ENCODE results near the gene SLC66A1.

SLC66A1 gene

DNA sequence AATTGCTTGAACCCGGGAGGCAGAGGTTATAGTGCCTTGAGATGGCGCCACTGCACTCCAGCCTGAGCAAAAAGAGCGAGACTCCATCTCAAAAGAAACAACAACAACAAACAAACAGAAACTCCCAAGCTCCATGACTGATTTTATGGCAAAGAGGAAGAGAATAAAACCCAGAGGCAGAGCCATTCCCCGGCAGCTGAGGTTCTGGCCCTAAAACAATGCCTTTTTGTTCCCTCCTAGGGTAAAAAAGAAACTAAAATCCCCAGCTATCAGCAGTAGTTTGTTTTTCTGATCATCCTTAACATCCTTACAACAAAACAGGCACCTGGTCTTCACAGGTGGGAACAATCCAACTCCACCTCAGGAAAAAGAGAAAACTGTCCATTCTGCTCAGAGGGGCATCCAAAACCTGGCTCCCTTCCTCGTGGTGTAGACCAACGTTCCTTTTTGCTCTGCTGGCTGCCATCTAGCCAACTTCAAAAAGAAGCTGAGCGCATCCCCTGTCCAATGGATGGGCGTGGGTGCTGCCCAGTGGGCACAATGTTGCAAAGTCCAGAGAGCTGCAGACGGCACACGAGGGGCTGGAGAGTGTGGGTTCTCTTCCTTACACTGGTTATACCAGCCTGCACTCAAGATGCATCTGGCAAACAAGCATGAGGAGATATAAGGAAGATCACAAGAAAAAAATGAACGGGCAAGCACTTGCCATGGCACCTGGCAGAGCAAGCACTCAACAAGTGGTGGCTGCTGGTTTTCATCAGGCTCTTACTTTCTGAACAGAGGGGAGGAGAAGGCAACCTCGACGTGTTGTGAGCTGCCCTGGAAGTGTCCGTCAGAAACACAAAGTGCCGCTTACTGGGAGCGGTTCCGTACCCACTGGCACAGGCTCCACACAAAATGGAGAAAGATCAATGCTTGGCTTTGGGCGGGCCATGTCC, 54.7 kb downstream of the SLC66A1 start:
- DNase-seq: no peak

DNA sequence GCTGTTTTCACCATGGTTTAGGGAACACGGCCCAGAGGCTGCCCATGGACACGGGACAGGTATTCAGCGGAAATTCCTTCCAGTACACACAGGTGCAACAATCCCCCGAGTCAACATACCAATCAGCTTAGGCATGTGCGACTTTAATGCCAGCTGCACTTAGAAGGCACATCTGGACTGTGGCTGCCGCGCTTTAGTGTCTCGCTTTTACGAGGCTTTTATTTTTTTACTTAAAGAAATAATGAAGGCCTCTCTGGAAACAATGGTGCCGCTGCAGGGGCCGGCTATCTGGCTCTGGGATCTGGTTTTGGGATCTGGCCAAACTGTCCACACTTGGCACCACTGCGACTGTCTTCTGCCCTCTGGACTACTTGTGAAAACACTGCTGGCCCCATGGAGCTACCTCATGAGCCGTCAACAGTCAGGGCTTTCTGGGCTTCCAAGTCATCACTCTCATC, 55.5 kb downstream of the SLC66A1 start:
- DNase-seq: no peak

DNA sequence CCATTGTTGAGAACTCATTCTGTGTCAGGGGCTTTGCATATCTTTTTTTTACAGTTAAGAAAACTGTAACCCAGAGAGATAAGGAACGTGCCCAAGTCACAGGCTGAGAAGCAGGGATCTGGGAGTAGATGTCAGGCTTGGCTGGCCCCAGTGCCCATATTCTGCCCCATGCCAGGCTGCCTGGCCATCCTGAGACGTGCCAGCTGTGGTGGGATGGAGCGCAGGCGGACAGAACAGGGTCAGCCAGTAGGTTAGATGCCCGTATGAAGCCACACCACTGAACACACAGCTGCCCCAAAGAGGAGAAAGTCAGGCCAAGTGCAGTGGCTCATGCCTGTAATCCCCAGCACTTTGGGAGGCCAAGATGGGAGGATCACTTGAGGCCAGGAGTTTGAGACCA, 55.9 kb downstream of the SLC66A1 start:
- no peak for DNase-seq

DNA sequence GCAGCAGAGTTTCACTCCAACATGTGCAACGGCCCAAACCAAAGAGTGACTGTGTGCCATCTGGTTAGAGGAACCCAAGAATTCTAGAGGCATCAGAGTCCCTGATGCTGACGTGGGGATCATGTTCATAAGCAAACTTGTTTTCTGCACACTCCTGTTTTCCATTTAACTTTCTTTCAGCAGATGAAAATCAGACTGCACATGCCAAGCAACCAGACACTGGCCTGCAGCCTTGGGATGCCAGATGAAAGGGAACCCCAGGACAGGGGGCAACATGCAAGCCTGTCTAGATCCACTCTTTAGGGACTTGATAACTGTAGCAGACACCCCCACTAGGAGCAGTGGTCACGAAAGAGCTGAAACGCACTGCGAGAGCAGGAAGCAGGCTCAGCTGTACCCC, 56.8 kb downstream of the SLC66A1 start:
- DNase-seq: no peak

DNA sequence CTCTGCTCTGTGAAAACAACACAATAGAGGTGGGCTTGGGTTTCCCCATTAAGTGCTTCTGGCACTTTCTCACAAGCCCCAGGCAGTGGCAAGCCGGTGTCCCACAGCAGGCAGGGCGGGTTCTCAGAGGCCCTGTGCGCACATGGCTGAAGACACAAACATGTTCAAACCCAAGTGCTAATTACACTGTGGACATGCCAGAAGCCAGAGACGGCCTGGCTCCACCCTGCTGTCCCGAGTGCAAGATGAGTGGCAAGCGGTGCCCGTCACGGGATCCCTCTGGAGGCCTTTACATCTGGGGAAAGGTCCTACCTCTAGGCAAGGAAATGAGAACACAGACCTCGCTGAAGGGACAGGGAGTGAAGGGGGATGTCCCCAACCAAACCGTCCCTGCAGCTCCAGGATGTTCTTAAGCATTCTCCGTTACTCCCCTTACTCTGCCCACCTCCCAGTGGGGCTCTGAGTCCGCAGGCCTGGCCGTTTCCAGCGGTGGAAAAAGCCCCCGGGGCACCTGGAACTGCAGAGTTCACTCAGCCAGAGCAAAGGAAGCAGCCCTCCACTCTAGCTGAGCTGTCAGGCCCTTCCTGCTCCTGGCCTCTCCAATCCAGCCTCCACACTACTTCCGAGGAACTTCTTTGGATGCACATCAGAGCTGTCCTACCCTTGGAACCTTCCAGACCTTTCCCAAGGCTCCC, 57.4 kb downstream of the SLC66A1 start:
- no peak for DNase-seq

DNA sequence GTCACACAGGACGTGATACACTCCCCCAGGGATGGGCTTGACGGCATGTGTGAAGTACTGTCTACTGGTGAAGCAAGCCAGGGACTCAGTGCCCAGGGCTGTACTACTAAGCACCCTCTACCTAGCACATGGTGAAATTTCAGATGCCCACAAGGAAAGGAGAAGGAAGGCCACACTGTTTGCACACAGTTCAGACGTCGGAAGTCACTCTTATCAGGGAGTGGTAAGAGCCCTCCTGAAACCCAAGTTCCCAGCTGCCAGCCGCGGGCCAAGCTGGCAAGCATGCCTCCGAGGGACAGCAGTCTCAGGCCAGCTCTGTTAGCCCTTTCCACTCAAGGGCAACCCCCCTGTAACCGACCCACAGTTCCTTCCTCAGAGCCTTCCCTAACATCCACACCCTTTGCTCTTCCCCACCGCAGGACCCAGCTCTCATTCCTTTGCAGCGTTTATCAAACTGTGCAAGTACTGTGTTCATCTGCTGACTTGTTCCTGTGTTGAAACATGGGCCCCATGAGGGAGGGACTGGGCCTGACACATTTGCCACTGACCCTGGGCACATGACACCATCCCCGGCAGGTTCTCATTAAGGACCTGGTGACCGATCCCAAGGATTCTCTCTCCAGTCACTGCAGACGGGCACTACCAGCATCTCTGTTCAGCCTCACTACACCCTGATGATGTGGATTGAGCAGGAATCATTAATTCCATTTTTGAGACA, 58.5 kb downstream of the SLC66A1 start:
- no peak for DNase-seq

DNA sequence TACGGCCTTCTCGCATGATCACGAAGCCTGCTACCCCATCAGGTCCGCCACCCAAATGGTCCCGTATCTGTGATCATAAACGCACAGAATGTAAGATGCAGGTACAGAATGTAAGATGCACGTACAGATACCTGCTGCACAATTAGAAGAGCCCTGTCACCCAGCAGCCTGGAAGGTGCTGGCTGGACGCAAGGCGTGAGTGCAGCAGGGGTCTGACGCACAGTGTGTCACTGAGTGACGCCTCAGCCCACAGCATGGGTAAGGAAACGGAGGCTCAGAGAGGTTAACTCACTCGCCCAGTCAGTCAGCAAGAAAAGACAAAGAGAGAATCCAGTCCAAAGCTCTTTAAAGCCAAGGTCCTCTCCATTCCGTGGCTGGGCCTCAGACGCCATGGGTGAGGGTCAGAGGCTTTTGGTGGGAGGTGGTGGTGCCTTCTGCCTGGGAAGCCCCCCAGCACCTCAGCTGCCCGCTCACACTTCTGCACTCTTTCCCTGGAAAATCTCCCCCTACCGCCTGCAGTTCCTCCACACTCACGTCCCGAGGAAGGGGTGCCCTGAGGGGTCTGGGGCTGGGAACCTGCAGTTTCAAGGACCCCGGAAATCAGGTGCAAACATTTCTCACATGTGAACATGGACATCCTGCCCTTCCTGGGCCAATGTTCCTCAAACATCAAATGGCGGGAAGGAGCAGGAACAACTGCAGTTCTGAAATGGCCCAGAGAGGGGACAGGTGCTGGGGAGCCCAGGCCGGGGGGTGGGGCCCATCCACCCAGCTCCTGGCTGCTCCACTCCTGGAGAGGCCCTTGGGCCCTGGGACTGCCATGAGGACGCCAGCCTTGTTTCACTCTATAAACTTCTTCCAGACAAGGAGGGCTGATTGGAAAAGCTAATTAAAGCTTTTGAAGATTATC, 59.4 kb downstream of the SLC66A1 start:
- DNase-seq: no peak

DNA sequence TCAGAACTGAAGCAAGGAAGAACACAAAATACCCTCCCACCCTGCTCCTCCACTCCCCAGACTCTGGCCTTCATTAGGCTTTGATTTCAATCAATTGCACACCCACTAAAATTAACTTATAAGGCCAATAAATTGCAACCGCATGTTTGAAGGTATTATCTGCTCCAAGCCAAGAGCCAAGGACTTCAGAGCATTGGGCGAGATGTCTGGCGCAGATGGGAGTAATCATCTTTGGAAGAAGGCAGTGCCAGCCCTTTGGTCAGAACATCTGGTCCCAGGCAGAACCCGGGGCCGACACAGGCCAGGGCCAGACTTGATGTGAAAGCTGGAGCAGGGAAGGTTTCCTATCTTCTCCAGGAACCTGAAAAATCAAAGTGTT, 60.0 kb downstream of the SLC66A1 start:
- DNase-seq: no peak

DNA sequence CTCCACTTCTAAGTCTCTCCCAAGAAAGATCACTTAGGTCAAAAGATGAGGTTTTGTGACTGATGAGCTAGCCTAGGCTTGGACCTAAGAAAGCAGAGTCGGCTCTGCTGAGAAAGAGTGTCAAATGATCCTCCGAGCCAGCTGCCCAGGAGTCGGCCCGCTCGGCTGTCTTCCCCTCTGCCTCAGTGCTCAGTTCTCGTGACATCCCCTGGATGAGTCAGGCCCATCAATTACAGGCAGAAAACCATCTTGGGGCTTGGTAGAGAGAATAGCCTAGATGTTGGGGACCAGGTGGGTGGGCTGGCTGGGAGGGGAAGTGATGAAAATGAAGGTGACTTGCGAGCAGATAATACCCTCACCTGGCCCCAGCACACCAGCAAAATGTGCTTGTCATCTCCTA, 60.5 kb downstream of the SLC66A1 start:
- DNase-seq: no peak

DNA sequence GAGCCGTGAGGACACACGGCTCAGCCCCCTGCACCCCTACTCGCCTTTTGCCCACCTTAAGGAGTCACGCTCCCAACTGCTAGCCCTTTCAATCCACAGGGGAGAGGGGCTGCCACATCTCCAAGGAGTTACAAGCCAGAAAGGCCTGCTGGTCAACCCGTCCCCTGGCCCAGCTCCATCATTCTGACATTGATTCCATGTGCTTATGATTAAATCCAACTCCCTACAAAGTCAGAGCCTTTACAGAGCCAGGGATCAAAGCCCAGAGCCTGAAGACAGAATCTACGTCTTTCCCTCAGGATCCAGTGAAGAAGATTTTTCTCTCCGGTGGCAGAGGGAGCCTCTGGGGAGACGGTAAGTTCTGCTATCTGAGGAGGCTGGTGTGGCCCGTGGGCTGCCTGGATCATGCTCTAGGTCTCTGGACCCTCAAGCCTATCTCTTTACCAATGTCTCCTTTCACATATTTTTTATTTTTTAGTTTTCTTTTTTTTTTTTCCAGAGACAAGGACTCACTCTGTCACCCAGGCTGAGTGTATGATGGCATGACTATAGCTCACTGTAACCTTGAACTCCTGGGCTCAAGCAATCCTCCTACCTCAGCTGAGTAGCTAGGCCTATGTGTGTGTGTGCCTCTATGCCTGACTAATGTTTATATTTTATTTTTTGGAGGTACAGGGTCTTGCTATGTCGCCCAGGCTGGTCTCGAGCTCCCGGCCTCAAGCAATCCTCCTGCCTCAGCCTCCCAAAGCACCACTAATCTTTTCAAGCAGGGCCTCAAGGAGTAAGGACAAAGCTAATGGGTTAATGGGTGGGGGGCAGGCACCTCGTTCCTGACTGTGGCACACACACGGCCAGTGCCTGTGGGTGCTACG, 61.3 kb downstream of the SLC66A1 start:
- no peak for DNase-seq

DNA sequence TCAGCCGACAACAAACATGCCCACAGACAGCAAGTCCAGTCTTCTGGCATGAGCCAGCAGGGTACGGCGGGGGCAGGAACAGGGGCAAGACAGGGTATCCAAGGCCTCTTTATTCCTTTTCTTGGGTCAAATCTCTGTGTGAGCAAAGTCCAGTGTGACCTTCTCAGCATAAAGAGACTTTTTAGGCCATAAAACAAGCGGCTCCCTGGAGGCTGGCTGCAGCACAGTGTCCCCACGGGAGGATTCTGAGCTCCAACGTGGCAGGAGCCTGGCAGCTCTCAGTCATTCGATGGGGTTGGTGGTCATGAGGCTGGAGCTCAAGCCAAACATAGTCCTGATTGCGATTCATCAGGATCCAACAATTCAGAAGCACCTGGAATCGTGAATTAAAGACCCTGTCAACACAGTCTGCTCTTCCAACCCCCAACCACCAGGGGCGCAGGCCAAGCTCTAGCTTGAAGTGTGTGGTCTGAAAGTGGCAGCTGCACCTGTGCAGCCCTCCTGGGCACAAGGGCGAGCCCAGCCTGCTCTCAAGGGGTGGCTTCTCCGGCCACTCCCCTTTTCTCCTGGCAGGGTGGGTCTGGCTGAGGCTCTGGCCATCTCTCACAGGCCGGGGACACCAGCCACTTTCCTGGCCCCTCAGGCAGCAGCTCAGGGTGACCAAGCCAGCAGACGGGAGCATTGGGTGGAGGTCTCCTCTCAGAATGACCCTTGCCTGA, 62.1 kb downstream of the SLC66A1 start:
- no peak for DNase-seq

DNA sequence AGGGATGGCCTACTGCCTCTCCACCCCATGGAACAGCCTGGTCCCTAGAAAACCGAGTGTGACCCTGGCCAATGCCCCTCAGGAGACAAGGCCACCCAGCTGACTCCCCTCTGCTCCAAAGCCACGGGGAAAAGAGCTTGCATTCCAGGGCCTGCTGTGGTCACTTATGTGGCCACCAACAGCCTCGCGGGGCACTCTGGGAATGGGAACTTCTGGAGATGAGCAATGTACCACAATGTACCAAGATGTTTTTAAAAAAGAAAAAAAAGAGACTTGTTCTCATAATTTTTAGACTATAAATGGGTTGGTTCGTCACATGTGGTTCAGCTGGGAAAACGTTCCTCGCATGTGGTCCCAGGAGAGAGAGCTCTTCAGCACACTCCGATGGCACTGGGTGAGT, 62.8 kb downstream of the SLC66A1 start:
- no peak for DNase-seq

DNA sequence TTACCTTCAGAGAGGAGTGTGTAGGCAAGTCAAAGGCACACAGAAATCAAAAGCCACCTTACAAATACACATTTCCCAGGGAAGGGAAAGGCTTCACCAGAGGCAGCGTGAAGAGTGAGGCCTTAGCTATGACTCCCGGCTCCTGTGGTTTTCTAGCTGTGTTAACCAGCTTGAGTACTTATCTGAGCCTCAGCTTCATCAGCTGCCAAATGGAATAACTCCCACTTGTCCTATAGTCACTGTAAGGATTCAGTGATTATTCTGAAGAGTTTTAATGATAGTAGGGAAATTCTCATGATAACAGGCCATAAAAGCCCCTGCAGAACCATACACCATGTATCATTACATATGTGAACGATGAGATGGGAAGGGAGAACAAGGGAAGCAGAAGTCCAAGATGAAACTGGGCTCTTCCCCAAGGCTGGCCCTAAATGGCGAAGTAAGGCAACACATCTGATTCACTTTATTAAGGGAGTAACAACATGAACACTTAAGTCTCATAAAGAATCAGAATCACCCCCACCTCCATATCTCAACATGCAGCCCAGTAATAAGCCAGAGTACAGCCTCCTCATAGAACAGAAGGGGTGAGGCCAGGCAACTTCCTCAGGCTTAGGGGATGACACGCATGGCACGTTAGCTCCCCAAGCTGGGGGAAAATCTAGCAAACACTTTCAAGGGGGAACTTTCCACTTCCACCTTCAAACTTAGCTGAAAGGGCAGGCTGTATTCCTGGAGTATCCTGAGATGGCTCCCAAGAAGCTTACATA, 63.7 kb downstream of the SLC66A1 start:
- DNase-seq: no peak

DNA sequence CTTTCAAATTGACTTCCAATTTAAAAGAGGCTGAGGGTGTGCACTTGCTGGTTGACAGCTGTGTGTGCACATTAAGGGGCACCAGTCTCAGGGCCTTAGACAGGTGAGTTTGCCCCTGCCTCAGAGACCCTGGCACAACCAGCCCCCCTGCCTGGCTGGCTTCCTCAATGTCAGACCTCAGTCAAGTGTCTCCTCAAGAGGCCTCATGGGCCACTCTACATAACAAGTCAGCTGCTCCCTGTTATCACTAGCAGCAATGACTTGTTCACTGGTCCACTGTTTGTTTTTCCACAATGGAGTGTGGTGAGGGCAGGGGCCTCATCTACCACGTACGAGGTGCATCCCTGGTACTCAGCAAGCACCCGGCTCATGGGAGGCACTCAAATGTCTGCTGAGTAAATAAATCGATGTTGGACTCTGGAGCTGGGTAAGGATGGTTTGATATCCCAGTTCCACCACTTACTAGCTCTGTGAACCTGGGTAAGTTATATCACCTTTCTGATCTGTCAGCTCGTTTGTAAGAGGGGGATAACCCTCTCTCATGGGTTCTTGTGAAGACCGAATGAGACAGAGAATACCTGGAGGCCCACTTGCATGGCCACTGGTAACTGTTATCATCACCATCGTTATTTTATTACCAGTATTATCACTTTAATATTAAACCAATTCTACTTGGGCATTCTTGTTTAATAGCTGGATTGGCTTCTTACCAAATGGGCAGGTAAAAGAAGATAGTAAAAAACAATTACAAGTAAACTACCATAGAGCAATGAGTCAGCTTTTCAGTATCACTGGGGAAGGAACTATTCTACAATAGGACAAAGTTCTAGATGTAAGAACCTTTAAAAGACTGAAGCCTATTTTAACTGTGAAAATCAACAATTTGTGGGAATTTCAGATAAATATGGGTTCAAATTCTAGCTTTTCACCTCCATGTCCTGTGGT, 64.6 kb downstream of the SLC66A1 start:
- DNase-seq: no peak

DNA sequence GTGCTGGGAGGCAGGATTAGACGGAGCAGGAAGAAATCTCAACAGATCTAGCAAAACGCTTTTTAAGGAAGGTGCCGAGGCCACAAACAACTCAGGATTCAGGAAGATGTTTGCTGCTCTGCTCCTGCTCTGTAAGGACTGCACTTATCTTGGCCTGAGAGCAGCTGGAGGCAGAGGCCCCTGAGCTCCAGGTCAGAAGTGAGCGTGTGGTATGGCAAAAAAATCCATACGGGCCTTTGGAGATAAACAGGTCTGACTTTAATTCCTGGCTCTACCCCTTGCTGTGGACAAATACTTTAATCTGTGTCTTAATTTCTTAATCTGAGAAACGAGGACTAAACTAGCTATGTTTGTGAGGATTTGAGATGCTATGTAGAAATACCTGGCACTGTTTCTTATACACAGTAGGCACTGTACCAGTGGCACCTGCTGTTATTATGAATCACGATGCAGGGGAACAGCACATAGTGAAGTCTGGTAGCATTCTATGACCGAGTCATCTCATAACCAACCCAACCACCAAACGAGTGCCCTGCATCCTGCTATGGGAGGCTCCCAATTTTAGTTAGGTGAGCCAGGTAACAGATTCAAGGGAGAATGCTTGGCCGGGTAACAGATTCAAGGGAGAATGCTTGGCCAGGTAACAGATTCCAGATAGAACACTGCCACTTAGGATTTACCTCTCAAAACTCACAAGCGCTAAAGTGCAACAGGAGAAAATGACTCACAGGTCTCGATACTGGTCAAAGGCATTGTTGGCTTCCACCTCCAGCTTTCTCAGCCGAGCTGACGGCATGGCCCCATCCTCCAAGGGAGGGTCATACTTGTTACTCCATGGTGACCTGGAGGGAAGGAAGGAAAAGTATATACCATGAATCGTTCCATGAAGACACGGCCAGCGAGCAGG, 65.9 kb downstream of the SLC66A1 start:
- DNase-seq: peak; percentile 36 to 59
